Fibroblast of lung (primary cell): Measurements from ENCODE around the gene SLC38A1.

ENCODE experiments used
- CTCF ChIP-seq, 2 donors: IDR thresholded peaks in 1 of 2; conservative IDR thresholded peaks in 1 of 2; 1 replicate in 1 of 2; 2 replicates in 1 of 2; pipeline ENCODE4 v1.5.1; 2011 to 2012; ENCODE audit warnings: low read length in 2 of 2, control low read depth in 1 of 2, inconsistent platforms in 1 of 2, low read depth in 1 of 2, mild to moderate bottlenecking in 1 of 2
- EZH2 ChIP-seq: IDR thresholded peaks from 2 replicates; pipeline ENCODE4 v1.5.1; 2012; ENCODE audit warnings: low read length, control low read depth, mild to moderate bottlenecking; ENCODE audit errors: missing control alignments

- TF ChIP-seq CTCF (conservative IDR thresholded peaks at IDR 0.05 in 1 of 2, IDR thresholded peaks at IDR 0.05 in 1 of 2; ENCODE audit: low read depth in 1 of 2, low read length in 2 of 2) (no peak), EZH2 (no peak)
Measured at GRCh38 chr12:46214668-46215436, 54.0 kb downstream of the SLC38A1 start.
